Middle frontal gyrus (tissue), 1 donor: ENCODE measurements around the gene ZNF22.

Source experiments
- DNase-seq: peaks from one replicate; pipeline ENCODE4 v3.0.0-alpha.2; 2015; ENCODE audit warnings: low spot score; ENCODE audit errors: extremely low spot score

Gene ZNF22

GRCh38 chr10:44963772-44964633, 36.7 kb upstream of the ZNF22 start:
- peak; percentile 72 for DNase-seq

GRCh38 chr10:44965104-44965503, 35.6 kb upstream of the ZNF22 start:
- DNase-seq: no peak

DNA sequence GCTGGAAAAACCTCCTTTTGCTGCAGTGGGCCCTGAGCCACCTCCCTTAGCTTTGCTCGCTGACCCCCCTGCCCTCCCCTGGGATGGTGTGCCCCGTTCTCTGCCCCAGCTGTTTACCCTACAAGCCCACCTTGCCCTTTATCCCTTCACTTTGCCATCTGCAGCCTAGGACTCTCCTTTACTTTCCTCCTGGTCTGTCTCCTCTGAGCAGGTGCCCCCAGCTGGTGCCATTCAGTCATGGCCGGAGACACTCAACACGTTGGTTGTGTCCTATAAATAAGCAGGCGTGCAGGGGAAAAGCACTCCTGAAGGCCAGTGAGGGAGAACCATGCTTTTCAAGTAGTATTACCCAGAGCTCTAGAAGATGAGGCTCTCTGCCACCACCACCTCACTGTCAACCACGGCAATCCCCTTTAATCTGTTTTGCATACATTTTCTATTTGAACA, 35.0 kb upstream of the ZNF22 start:
- DNase-seq: no peak

- DNase-seq: no peak
Measured at GRCh38 chr10:44966129-44966815, 34.5 kb upstream of the ZNF22 start.

- DNase-seq: no peak
Measured at GRCh38 chr10:44966816-44967509, 33.8 kb upstream of the ZNF22 start.

DNA sequence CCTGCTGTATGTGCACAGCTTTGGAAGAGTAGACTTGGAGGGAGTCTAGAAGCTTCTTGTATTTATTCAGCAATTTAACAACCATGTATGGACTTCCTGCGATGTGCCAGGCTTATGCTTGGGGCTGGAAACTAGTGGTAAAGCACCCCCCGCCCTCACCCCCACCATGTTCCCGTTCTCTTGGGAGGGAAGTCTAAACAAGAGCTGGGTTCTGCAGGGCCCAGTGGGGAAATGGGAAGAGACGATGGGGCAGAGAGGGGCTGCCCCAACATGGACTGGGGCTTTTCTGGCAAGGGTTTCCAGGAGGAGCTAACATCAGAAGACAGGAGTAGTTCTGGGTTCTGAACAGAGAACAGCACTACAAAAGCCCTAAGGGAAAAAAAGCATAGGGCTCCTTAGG, 33.1 kb upstream of the ZNF22 start:
- DNase-seq: no peak

GRCh38 chr10:44968091-44968490, 32.6 kb upstream of the ZNF22 start:
- no peak for DNase-seq

GRCh38 chr10:44968500-44969400, 32.0 kb upstream of the ZNF22 start:
- no peak for DNase-seq

- no peak for DNase-seq
Measured at GRCh38 chr10:44969854-44970253, 30.9 kb upstream of the ZNF22 start.

GRCh38 chr10:44970812-44971395, 29.8 kb upstream of the ZNF22 start:
- DNase-seq: no peak

DNA sequence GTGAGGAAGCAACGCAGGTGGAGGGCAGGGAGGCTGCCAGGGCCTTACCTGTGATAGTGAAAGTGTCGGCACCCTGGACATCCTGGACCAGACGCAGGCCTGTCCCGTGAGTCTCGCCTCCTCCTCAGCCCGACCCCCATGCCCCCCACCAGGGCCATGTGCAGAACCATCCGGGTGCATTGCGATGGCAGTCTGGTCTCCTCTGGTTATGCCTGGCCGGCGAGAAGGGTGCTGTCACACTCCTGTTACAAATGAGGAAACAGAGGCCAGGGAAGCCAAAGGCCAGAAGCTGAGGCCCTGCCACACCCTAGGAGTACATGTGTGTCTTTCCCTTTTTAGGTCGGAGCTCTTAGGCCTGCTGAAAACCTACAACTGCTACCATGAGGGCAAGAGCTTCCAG, 29.3 kb upstream of the ZNF22 start:
- no peak for DNase-seq

DNA sequence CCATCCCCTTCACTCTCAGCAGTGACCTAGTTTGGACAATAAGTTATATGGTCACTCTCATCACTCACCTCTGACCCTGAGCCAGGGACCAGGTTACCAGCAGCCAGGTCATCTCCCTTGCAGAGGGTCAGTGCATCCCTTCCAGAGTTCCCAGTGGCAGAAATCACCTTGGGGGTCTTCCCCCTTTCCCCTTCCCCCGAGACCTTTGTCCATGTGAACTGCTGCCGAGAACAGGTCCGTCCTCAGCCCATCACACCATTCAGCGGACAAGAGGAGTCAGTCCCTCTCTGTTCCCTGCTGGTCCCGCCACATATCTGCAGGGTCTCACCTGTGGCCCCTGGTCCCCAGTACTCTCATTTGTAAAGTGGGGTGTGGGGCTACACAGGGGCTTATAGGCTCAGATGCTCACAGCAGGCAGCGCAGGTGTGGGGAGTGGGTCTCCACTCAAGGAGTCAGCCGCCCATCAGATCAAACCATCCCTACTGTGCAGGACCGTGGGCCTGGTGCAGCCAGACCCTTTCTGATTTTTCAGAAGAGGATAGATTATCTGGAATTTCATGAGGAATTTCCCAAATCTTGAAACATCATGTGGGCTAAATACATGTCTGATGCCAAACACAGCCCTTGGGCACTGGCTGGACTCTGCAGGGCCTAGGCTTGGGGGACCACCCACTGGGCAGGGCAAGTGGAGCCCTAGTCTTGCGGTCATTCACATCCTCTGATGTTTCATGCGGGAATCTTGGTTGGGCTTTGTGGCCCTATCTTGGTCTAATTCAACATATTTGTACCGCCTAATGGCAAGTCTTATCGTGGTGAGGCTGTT, 28.6 kb upstream of the ZNF22 start:
- no peak for DNase-seq

DNA sequence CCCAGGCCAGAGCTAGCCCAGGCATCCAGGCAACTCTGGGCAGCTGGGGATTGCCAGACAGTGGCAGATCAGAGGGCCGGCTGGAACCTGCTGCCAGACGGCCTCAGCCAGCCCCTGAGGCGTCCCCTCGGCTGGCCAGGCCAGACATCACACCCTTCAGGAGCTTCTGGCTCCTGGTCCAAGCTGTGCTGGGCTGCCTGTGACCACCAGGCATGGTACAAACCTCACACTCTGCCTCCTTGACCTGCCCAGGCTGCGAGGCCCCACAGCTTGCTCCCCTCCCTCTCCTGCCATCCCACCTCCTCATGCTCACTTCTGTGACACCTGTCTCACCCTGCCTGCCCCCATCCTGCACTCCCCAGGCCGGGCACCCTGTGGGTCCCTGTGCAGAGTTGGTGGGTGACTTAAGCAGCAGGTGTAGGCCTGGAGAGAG, 27.8 kb upstream of the ZNF22 start:
- DNase-seq: no peak

- no peak for DNase-seq
Measured at GRCh38 chr10:44973323-44974081, 27.2 kb upstream of the ZNF22 start.

GRCh38 chr10:44974082-44974627, 26.6 kb upstream of the ZNF22 start:
- no peak for DNase-seq

DNA sequence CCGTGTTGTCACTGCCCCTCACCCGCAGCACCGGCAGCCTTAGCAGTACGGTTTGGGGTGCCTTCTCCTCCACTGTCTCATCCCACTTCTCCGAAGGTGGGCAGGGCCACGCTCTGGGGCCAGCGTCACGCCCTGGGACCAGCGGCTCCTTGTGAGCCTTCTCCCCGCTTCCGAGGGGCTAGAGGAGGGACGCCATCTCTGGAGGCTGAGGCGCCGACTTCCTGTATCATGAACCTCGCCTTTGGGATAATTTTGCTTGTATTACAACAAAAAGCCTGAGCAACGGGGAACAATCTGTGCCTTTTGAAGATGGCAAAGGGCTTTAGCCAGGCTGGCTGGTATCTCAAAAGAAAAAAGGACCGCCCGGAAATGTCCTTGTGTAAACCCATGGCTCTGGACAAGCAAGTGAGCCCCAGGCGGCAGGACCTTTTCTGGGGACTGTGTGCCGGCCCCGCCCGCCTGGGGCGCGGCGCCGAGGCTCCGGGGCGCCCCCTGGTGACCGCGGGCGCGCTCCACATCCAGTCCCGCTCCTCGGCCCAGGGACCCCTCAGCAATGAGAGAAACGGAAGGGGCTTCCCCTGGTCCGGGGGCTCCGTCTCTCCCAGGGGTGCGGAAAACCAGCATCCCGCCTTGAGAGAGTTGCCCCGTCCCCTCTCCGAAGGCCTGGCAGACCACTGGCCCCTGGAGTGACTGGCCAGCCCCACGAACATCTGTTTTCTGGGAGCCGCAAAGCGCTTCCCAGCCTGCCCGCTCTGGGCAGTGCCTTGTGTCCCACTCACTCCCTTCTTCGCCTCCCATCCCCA, 25.9 kb upstream of the ZNF22 start:
- DNase-seq: no peak

- no peak for DNase-seq
Measured at GRCh38 chr10:44975431-44976331, 25.0 kb upstream of the ZNF22 start.
